Fibroblast of skin of left biceps (primary cell): ENCODE results near the gene ETAA1.

Source experiments
- DNase-seq, 2 experiments: peaks; one replicate each; pipeline ENCODE4 v3.0.0-alpha.2; 2013; ENCODE audit warnings: low read depth in 2 of 2

Gene ETAA1

DNA sequence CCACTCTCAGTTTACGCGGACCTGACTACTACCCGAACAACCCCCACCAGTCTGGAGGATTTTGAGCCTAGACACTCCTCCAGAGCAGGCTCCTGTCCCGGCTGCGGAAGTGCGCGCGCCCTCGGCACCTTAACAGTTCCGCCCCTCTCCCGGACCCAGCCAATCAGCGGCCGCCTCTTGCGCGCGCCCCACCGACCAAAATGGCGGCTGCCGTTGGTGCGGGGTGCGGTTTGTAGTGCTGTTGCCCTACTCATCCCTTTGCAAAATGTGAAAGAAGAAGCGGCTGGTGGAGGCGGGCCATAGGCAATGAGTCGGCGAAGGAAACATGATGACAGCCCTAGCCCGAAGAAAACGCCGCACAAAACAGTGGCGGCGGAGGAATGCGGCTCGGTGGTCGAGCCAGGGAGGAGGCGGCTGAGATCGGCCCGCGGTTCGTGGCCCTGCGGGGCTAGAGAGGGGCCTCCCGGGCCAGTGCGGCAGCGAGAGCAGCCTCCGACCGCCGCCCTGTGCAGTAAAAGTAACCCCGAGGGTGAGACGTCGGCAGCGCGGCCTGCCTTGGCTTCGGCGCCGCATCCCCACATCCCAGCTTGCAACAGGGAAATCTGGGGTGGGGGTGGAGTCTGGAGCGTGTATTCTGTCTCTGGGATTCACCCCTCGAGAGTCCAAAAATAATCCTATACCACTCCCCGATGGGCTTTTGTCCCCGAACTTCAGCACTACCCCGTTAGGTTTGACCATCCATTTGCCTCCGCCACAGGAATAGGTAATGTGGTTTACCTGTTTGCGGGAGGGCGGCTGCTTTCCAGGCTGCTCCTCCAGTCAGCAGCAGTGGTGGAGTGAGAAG is at the start of gene ETAA1:
ETAA1 (plus strand) TSS at position 191 of the 844 bp plus-strand sequence; CDS start at position 307, 116 bp downstream.
- peak; percentile 75 to 77 for DNase-seq

DNA sequence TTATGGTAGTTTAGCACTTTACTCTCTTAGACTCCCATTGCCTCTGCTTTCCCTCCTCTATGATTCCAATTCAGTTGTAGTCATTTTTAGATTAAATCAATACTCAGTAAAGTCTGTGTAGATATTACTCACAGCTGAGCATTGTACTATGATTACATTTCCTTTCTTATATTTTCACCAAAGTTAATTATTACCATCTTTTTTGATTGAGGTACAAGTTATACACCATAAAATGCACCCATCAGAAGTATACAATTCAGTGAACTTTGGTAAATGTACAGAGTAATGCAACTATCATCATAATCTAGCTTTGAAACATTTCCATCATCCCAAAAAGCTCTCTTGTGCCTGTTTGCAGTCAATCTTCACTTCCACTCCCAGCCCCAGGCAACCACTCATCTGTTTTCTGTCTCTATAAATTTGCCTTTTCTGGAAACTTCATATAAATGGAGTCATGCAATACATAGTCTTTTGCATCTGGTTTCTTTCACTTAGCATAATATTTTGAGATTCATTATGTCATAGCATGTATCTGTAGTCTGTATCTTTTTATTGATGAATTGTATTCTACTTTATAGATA is 30.2 kb upstream of the ETAA1 start:
- no peak for DNase-seq

DNA sequence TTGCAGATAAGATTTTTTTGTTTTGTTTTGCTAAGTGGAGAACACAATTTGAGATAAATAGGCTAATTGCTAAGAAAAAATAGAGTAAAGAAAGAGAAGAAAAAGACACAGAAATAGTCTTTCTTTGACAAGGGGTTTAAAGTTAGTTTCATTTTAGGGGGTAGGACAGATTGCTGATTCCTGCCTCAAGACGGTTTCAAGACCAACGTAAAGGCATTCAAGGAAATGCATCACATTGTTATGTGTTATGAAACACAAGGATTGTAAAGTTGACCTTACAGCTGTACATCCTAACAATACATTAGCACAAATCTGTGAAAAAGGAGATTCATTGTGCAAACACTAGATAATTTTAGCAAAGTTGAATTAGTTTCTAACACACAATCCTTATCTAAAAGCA is 22.7 kb upstream of the ETAA1 start:
- no peak for DNase-seq

DNA sequence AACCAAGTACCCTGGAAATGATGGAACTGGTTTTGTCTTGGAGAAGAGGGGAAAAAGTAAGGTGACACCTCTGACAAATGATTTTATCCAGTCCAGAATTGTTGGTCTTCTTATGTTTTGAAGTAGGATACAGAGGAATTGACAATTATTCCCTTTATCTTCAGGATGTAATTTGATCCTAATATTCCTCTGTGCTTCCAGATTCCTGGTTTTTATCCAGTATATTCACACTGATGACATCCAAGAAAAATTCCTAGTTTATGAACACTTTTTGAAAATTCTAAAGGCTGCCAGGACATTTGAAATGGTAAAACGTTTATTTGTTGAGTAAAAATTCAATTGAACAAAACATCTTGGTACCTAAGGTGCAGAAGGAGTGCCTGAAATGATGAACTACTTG is 22.2 kb upstream of the ETAA1 start:
- no peak for DNase-seq

DNA sequence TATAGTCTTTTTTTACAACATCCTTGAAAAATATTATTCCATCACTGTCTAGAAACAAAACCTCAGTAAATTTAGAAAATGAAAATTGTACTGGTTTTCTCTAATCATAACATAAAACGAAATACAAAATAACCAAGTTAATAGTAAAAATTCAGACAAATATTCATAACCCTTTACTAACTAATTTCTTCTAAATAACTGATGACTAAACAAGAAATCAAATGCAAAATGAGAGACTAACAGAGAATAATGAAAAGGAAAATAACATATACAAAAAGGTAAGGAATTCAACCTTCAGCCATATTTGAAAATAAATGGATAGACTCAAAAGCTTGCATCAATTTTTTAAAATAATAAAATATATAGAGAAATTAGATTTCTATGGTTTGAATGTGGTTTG is 18.6 kb upstream of the ETAA1 start:
- no peak for DNase-seq

DNA sequence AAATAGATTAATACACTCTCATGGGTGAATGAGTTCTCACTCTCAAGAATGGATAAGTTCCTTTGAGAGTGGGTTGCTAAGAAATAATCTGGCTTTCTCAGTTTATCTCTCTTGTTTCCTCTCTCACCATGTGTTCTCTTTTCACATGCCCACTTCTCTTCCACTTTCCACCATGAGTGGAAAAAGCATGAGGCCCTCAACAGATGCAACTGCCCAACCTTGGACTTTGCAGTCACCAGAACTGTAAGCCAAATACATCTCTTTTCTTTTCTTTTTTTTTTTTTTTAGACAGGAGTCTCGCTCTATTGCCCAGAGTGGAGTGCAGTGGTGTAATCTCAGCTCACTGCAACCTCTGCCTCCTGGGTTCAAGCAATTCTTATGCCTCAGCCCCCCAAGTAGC is 18.1 kb upstream of the ETAA1 start:
- DNase-seq, result no peak

DNA sequence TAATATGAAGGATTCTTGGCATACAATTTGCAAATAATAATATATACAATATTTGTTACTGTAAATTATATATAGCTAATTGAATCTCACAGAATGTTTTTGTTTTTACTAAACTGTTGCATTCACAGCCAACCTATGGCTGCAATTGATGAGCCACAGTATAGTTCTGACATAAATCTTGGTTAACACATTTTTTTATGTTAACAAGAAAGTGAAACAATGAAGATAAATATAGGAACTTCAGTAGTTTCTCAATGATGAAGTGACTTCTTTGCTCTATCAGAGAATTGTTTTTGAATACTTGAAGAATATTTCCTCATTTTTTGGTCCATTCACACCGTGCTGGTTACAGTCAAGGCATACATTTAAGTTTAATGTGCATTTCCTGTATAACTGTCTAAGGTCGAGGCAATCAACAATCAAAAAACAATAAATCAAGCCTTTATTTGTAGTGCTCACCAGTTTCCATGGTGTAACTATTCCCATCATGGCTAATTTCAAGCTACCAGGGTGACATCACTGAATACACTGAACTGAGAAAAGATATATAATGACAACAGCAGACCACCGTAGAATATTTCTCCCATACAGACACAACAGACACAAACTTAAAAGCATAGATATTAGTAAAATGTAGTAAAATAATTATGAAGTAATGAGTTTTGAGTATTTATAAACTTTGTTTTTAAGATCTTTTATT is 12.9 kb upstream of the ETAA1 start:
- no peak for DNase-seq

DNA sequence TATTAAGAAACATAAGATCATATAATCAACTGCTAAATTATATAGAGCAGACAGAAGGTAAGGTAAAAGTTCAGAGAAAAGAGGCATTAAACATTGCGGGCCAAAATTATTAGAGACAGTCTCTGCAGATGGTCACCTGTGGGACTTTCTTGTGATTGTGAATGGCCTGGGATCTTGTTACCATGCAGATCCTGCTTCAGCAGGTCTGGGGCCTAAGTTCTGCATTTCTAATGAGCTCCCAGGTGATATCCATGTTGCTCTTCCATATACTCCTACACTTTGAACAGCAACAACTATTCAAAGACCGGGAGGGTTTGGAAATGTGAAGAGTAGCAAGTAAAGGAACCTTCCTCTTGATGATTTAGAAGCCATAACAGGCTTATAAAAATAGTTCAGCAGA is 8.5 kb upstream of the ETAA1 start:
- no peak for DNase-seq

DNA sequence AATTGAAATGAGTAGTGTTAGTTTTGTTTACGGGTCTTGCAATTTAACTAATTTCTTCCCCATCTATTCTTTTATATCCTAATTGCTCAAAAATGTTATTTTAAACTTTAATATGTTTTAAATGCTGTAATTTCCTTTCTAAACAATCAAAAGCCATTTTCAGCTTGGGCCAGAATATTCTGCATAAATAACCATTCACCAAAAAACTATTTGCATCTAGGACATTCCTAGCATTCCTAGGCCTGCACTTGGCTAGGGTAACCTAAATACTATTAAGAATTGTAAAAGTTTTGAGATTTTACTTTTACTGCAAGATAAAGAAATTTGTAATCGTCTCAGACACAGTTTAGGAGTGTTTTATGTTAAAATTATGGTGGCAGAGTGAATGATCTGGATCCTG is 7.8 kb upstream of the ETAA1 start:
- peak; percentile 31 to 45 for DNase-seq

DNA sequence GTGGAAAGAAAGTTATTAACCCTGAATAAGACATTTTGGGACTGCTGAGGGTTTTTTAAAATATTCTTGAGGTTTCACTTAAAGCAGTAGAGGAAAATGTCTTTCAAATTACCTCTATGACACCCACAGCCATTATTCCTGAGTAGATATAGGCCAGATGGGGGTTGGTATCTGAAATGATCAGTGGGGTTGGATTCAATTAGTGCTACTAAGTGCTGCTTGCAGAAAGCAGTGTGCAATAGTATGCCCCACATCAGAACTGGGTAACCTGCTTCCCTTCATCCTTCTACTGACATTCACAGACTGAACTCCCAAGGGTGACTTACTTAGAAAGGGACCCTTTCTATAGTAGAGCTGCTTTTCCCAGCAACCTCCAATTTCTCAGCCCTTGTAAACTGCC is 7.3 kb upstream of the ETAA1 start:
- DNase-seq, result no peak

DNA sequence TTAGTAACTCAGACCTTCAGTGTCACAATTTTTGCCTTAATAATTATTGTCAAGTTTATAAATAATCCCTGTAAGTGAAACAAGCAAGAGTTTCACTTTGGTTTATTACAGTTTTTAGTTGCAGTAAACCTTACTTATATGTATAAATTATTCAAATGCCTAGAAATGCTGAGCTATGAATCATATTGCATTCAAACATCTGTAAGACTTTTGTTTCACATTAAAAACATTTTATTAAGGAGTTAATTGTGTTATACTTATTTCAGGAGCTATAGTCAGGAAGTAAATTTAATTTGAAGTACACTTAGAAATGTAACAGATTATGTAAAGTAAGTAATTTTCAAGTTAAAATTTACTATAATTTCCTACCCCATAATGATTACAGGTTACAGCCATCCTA is 3.9 kb upstream of the ETAA1 start:
- DNase-seq, result no peak

DNA sequence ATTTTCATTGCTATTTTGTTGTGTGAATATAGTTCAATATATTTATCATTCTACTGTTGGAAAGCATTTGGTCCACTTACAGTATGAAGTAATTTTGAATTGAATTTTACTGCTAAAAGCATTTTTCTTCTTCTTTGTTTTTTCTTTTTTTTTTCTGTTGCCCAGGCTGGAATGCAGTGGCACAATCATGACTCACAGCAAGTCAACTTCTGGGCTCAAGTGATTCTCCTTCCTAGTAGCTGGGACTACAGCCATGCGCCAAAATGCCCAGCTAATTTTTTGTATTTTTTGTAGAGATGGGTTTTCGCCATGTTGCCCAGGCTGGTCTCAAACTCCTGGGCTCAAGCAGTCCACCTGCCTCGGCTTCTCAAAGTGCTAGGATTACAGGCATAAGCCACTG is 2.4 kb upstream of the ETAA1 start:
- DNase-seq, result no peak

DNA sequence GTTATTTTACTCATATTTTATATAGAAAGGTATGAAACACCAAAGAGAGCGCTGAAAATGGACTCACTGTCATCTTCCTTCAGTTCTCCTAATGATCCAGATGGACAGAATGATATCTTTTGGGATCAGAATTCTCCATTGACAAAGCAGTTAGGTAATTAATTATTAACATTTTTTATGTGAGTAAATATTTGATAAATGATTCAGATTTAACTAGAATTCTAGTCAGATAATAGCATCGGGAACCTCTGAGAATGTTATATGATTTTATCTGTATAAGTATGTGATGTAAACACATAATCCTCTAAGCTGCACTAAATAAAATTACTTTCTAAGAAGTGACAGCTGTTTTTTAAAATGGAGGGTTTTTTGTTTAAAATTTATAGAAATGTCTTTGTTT is 2.0 kb downstream of the ETAA1 start:
- no peak for DNase-seq

DNA sequence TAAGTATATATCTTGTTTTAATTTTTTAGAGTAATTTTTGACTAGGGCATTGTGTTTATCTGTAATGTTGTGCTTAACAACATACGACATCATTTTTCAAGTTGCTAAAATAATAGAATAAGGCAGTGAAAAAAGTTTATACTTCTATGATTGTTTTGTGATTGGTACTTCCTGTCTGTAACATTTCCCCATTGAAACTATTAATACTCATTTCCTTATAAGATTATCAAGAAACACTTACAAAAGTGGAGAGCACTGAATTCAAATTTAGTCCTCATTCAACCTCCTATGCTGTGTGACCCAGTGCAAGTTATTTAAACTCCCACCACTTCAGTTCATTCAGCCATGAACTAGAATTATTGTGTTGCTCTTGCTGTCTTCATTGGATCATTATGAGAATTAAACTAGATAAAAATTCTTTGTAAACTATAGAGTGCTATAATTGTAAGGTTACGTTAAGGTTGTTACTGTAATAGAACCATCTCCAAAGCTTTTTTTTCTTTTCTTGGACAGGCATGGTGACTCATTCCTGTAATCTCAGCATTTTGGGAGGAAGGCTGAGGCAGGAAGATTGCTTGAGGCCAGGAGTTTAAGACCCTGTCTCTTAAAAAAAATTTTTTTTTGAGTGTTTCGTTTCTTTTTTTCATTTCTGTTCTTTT is 2.8 kb downstream of the ETAA1 start:
- DNase-seq, result no peak

DNA sequence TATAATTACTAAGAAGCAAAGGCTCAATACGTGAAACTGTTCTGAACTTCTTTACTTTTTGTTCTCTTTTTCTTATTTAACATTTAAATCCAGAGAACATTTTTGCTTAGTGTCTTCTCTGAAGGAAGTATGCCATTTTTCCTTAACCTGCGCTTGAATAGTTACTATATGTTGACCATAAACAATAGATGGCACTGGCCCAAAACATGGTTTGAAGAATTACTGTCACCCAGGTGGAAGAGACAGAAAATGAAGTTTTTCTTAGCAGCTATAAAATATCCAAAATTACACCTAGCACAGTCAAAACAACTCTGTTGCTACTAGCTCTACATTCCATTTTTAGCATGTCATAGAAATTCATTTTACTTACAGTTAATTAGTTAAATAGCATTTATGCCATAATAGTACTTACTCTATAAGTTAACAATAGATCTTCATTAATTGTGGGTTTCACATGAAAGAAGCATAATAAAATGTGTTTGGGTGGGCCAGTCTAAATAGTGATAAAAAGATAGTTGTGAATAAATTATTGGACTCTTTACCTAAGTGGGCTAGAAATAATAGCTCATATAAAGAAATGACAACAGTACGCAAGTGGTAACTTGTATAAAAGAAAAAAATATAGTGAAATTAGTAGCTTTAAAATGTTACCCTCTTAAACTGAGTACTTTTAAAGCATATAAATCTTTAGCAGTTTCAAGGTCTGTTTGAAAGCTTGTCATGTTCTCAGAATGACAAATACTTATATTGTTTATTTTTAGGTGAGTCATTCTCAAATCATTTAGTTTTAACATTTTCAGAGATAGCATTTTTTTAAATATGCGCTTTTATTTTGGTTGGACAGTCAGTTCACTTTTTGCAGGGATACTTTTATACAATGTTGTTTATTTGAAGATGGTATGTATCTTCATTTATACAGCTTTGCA is 3.7 kb downstream of the ETAA1 start:
- DNase-seq, result no peak

DNA sequence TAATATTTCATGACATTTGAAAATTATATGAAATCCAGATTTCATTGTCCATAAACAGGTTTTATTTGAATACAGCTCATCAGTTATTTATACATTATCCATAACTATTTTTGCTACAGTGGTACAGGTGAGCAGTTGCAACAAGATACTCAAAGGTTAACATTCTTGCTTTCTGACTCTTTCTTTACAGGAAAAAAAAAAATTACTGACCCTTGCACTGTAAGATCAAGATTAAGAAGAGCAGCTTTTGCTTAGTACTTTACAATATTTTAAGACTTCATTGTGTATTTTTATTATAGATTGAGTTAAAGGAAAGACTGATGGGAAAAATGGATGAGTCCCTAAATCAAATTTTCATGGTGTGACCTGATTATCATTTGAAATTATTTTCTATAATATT is 11.2 kb downstream of the ETAA1 start:
- DNase-seq, result no peak

DNA sequence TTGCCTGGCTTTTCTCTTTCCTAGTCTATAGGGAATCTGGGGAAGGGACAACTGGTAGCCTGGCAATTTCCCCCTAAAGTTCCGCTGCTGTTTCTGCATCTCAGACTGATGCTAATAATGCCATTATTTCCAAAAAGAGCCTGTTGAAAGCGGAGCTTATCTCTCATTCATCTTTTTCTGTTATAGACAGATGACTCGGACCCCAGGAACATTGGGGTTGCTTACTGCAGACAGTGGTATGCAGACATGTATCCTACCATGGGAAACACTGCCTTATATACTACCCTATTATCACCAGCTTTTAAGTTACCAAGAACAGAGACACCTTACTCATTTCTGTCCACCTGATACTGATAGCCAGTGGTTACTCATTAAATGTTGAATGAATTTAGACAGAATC is 15.3 kb downstream of the ETAA1 start:
- DNase-seq, result no peak

DNA sequence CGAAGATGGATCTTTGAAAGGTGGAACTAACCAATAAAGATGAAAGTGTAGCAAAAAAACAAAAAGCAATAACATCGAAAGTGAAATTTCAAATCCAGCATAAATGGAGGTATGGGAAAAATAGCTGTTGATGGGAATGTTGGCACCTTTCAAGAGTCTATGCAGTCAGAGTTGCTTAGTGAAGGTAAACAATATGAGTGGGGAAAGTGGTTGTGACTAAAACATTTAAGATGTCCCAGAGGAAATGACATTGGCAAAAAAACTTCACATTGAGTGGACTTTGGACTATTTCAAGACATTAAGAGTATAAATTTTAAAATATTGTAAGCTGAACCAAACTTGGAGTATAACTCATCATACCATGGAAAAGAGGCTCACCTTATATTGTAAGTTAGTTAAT is 17.7 kb downstream of the ETAA1 start:
- DNase-seq, result no peak

DNA sequence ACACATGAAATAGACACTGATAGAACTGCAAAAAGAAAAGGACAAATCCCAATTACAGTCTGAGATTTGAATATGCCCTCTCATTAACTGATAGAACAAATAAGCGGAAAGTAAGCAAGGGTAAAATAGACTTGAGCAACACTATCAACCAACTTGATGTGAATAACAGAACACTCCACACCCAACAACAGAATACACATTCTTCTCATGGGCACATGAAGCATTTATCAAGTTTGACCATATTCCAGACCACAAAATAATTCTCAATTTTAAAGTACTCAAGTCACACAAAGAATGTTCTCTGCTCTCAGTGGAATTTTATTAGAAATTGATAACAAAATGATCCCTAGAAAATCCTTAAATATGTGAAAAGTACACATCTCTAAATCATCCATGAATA is 19.0 kb downstream of the ETAA1 start:
- no peak for DNase-seq

DNA sequence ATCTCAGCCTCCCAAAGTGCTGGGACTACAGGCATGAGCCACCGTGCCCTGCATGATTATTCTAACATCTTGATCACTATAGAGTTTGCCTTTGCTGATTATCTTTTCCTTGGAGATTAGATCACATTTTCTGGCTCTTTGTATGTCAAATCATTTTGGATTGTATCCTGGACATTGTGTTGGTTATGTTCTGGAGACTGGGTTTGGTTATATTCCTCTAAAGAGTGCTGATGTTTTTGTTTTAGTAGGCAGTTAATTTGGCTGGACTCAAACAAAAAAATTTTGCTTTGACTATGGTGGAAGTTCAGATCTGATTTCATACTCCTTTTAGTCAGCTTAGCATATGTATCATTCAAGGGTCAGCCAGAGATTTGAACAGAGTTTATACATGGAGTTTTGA is 26.4 kb downstream of the ETAA1 start:
- DNase-seq, result no peak

DNA sequence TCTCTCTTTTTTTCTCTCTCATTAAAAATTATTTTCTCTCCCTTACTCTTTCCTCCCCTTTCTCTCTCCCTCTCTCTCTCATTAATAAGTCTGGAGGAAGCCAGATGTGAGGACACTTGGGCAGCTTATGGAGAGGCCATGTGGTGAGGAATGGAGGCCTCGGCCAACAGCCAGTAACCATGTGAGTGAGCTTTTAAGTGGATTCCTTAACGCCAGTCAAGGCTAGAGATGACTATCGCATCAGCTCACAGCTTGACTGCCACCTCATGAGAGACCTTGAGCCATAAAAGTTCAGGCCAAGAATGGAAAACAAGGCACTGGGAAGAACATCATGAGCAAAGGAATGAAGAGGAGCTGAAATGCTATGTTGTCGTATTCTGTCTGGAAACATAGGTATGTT is 39.1 kb downstream of the ETAA1 start:
- DNase-seq, result no peak
